ENCODE results near the gene EVI2B.

DNA sequence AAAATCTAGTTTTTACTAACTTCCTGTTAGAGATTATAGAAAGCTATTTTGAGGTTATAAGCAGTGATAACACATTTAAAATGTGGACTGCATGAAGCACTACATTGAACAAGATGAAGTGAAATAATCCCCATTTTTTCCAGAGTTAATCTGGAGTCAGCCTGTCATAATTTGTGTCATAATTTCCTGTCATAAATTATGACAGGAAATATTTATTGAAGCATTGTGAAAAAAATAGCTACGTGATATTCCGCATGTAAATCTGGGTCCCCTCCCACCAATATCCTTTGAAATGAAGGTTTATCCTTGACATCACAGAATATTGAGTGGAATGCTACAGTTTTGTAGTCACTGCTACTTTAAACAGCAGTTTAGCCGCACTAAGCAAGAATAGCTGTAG lies 56.9 kb downstream of the EVI2B start:
- TF ChIP-seq POLR2A (IDR thresholded peaks at IDR 0.05): no peak
- TF ChIP-seq, protein P1, sequence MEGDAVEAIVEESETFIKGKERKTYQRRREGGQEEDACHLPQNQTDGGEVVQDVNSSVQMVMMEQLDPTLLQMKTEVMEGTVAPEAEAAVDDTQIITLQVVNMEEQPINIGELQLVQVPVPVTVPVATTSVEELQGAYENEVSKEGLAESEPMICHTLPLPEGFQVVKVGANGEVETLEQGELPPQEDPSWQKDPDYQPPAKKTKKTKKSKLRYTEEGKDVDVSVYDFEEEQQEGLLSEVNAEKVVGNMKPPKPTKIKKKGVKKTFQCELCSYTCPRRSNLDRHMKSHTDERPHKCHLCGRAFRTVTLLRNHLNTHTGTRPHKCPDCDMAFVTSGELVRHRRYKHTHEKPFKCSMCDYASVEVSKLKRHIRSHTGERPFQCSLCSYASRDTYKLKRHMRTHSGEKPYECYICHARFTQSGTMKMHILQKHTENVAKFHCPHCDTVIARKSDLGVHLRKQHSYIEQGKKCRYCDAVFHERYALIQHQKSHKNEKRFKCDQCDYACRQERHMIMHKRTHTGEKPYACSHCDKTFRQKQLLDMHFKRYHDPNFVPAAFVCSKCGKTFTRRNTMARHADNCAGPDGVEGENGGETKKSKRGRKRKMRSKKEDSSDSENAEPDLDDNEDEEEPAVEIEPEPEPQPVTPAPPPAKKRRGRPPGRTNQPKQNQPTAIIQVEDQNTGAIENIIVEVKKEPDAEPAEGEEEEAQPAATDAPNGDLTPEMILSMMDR (IDR thresholded peaks at IDR 0.05): no peak

All from lower leg skin (tissue), 3 donors.